Left renal pelvis (tissue), 4 donors: ENCODE data around the gene ATR. TPM values are rescaled to one million over a fixed set of nuclear protein-coding genes. Genes with fewer than 3 reads are reported as not detected.
A peak's percentile ranks its signal among the peaks of the same experiment; 100 is the strongest.
"Not testable (repeated sequence)": the region's sequence is repeated elsewhere in the genome, so short reads cannot be mapped to it uniquely, and the experiment has no call there.

Experiments used
- DNase-seq, 4 donors: peaks; one replicate each; pipeline ENCODE4 v3.0.0-alpha.2; 2013; ENCODE audit warnings: low read depth in 4 of 4, low spot score in 3 of 4
- polyA plus RNA-seq, 4 donors: library from polyadenylated mRNA; unstranded; fragments of 120-200 nt; gene quantifications; one replicate each; pipeline ENCODE4 v1.2.1, GENCODE V29; 2013; ENCODE audit not compliant: insufficient read length in 4 of 4

ATR gene
- polyA plus RNA-seq, result 10 to 100 TPM; 19.4 to 32.7 (median 27.7) TPM

- DNase-seq, result peak; percentile 87 to 94 (median 89)
Observed at GRCh38 chr3:142578329-142579223, at the start of gene ATR. Gene ATR (minus strand): TSS chr3:142578733. CDS start chr3:142578704, 29 bp downstream.

- DNase-seq, result no peak
Observed at GRCh38 chr3:142626971-142627370, 48.4 kb upstream of the ATR start.

- no peak for DNase-seq
Observed at GRCh38 chr3:142625153-142625440, 46.6 kb upstream of the ATR start.

GRCh38 chr3:142624341-142625152 is 46.0 kb upstream of the ATR start:
- DNase-seq, result no peak

- no peak for DNase-seq
Observed at GRCh38 chr3:142623194-142623593, 44.7 kb upstream of the ATR start.

- DNase-seq, result no peak
Observed at GRCh38 chr3:142622405-142622804, 43.9 kb upstream of the ATR start.

GRCh38 chr3:142618917-142619461 is 40.5 kb upstream of the ATR start:
- no peak for DNase-seq

- no peak for DNase-seq
Observed at GRCh38 chr3:142615171-142615570, 36.6 kb upstream of the ATR start.

- DNase-seq, result no peak
Observed at GRCh38 chr3:142614059-142614626, 35.6 kb upstream of the ATR start.

- no peak for DNase-seq
Observed at GRCh38 chr3:142613491-142613890, 35.0 kb upstream of the ATR start.

GRCh38 chr3:142611206-142611605 is 32.7 kb upstream of the ATR start:
- no peak for DNase-seq

- no peak for DNase-seq
Observed at GRCh38 chr3:142609136-142609535, 30.6 kb upstream of the ATR start.

GRCh38 chr3:142608631-142609030 is 30.1 kb upstream of the ATR start:
- DNase-seq, result no peak

- DNase-seq, result no peak
Observed at GRCh38 chr3:142604940-142605339, 26.4 kb upstream of the ATR start.

GRCh38 chr3:142603386-142603705 is 24.8 kb upstream of the ATR start:
- DNase-seq, result not testable (repeated sequence)

GRCh38 chr3:142602619-142603385 is 24.3 kb upstream of the ATR start:
- no peak for DNase-seq

GRCh38 chr3:142601713-142602112 is 23.2 kb upstream of the ATR start:
- DNase-seq, result no peak

- no peak for DNase-seq
Observed at GRCh38 chr3:142597906-142598305, 19.4 kb upstream of the ATR start.

GRCh38 chr3:142596726-142597088 is 18.2 kb upstream of the ATR start:
- DNase-seq, result no peak

GRCh38 chr3:142595951-142596725 is 17.6 kb upstream of the ATR start, which contains the start of gene PLS1:
Gene PLS1 (plus strand): TSS chr3:142596393. CDS start chr3:142664238, 67,845 bp downstream.
- peak; percentile 70 to 82 (median 81) for DNase-seq
